Measurements from ENCODE around the gene C1GALT1C1L.
A peak's percentile ranks its signal among the peaks of the same experiment; 100 is the strongest.
"Not testable (repeated sequence)": the region's sequence is repeated elsewhere in the genome, so short reads cannot be mapped to it uniquely, and the experiment has no call there.

C1GALT1C1L gene

DNA sequence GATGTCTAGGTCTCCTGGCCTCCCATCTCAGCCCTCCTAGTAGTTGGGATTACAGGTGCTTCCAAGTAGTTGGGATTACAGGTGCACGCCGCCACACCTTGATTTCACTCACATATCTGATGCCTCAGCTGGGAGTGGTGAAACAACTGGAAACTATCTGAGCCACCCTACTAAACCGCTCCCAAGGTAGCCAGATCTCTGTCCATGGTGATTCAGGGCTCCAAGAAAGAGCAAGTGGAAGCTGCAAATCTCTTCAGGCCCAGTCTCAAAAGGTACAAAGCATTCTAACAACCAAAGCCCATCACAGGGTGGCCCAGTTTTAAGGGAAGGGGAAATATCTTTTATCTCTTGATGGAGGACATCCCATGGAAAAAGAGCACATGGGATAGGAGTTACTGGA lies 19.0 kb downstream of the C1GALT1C1L start:
- no peak for DNase-seq (ENCODE audit: low read depth in 3 of 3, low spot score in 1 of 3)

DNA sequence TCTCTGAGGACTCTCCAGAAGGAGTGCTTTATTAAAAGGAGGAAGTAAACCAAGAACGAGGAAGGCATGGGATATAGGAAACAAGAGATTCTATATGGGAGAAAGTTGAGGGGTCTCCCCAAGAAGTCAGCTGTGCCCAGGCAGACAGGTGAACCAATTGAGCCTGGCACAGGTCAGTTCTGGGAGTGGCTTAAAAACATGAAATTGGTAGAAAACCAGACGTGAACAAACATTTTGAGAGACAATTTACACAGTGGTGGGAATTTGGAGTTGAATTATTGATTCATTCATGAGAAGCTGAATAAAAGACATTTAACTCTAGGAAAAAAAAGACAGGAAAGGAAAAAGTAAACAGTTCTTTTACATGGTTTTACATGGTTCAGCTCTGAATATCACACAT lies 22.7 kb downstream of the C1GALT1C1L start:
- DNase-seq (ENCODE audit: low read depth in 3 of 3, low spot score in 1 of 3), result no peak

DNA sequence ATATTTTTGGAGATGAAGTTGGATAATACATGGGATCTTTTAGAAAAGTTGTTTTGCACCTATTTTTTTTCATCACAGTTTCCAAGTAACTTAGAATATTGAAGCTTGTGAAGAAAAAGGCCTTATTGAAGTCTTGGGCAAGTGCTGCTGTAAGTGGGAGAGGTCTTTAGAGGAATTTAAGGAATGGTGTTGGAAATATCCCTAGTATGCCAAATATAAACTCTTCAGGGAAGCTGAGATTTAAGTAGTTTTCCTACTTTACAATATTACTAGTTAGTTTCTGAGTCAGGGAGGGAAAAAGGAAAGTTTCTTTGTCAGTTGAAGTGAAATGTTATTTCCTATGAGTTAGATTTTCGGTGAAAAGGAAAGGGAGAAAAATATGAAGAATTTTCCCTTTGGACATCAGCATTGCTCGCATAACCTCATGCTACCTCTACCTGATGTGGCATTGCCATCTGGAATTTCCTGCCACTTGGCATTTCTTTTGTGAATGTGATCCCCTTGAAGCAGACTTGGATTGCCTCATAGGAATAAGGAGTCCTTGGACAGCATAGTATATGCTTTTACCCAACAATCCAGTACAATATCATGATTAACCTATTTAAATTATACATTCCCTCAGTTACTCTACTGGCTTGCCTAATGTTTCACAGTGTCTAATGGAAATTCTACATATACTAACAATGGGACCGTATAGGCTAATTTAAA lies 27.1 kb downstream of the C1GALT1C1L start:
- no peak for DNase-seq (ENCODE audit: low read depth in 3 of 3, low spot score in 1 of 3)

DNA sequence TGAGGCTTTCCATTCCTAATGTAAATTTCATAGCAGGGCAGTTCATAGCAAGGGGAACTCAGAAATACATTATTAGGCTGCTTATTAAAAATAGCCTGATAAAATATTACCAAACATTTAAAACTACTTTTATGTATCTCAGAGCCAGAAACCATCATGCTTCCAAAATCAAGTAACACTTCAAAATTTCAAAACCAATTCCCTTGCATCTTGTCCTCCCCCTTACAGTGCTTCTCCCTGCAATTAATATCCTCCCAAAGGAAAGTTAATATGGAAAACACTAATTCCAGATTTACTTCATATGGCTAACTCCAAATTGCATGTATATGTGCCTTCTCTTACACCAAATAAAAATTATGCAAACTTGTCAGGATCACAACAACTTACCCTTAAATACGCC lies 32.5 kb downstream of the C1GALT1C1L start:
- DNase-seq (ENCODE audit: low read depth in 3 of 3, low spot score in 1 of 3), result no peak

DNA sequence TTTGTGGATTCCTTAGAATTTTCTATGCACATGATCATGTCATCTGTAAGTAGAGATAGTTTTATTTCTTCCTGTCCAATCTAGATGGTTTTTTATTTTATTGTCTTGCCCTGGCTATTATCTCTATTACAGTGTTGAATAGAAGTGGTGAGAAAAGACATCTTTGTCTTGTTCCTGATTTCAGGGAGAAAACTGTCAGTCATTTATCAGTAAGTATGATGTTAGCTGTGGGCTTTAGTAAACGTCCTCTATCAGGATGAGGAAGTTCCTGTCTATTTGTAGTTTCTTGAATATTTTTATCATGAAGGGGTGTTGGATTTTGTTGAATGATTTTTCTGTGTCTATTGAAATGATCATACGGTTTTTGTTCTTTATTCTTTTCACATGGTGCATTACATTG lies 33.9 kb downstream of the C1GALT1C1L start:
- DNase-seq (ENCODE audit: low read depth in 3 of 3, low spot score in 1 of 3), result no peak

DNA sequence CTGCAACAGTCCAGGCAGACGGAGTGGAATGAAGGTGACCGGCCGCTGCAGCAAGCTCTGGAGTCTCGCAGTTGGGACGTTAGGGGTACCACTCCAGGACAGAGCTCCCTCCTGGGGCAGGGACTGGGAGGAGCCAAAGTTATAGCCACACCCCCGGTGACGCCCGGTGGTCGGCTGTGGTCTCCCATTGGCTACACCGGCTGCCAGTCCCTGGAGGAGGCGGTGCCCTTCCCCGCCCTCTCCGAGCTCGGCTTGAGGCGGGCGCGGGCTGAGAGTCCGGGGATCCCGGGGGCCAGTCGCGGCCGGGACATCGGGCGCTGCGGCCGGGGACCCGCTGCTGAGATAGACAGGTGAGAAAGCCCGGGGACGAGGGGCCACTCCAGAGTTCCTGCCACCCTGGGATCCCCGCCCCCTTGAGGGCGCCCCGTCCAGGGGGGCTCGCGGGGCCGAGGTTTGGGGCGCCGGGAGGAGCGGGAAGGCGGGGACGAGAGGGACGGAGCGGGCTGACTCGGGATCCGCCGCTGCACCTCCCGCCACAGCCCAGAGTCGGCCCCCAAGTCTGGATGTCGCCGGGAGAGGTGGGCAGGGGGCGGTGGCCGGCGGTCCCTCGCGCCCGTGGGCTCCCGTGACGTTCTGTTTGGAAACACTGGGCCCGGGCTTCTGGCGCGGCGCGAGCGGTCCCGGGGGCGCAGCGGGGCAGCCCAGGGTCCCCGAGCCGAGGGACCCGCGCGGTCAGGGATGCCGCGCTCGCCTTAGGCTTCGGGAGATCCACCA lies 39.0 kb downstream of the C1GALT1C1L start, which contains the start of gene PLEKHH2:
PLEKHH2 (plus strand) TSS at position 231 of the 774 bp plus-strand sequence. CDS start 7,414 bp downstream, outside the sequence.
- peak; percentile 53 to 92 (median 73) for DNase-seq (ENCODE audit: low read depth in 3 of 3, low spot score in 1 of 3)

DNA sequence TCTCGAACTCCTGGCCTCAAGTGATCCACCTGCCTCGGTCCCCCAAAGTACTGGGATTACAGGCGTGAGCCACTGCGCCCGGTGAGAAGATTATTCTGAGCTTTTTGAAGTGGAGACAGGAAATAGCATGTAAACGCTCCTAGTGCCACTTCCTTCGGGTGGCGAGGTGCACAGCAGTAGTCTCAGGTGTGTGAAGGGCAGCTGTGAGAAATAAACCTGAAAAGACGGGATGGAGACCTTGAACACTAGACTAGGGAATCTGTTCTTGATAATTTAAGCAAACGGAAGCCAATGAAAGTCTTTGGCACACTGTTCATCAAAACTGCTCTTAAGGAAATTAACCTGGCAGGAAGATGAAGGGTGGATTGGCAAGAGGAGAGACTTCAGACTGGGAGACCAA lies 39.6 kb downstream of the C1GALT1C1L start:
- no peak for DNase-seq (ENCODE audit: low read depth in 3 of 3, low spot score in 1 of 3)

DNA sequence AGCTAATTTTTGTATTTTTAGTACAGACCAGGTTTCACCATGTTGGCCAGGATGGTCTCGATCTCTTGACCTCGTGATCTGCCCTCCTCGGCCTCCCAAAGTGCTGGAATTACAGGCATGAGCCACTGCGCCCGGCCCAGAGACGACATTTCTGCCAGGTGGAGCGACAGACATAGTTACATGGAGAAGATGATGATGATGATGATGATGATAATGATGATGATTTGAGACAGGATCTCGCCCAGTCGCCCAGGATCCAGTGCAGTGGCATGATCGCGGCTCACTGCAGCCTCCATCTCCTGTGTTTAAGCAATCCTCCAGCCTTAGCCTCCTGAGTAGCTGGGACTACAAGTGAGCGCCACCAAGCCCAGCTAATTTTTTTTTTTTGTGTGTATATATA lies 40.1 kb downstream of the C1GALT1C1L start:
- DNase-seq (ENCODE audit: low read depth in 3 of 3, low spot score in 1 of 3), result not testable (repeated sequence)

DNA sequence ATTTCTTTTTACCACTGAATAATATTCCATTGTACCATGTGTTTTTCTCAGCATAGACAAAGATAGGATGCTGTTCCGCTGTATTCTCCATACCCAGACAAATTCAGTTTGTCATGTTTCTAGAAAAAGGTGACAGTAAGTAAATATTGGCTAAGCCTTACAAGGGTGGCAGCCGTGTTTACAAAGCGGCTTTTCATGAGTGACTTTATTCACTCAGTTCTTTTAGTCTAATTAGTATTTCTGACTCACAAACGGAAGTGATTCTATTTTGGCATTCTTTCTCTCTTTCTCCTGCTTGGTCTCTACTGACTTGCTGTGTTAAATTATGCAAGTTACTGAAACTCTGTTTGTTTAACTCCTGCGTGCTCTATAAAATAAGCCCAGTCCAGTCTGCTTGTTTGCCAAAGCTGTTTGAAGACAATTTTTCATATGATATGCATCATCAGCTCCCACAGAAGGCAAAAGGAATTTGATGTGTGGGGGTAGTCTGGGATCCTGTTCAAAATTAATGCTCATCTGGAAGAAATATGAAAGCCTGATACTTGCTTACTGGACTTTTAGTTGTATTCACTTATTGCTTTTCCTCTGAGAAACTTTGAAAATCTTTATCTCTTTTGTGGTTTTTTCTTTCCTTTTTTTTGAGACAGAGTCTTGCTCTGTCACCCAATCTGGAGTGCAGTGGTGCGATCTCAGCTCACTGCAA lies 41.5 kb downstream of the C1GALT1C1L start:
- no peak for DNase-seq (ENCODE audit: low read depth in 3 of 3, low spot score in 1 of 3)

DNA sequence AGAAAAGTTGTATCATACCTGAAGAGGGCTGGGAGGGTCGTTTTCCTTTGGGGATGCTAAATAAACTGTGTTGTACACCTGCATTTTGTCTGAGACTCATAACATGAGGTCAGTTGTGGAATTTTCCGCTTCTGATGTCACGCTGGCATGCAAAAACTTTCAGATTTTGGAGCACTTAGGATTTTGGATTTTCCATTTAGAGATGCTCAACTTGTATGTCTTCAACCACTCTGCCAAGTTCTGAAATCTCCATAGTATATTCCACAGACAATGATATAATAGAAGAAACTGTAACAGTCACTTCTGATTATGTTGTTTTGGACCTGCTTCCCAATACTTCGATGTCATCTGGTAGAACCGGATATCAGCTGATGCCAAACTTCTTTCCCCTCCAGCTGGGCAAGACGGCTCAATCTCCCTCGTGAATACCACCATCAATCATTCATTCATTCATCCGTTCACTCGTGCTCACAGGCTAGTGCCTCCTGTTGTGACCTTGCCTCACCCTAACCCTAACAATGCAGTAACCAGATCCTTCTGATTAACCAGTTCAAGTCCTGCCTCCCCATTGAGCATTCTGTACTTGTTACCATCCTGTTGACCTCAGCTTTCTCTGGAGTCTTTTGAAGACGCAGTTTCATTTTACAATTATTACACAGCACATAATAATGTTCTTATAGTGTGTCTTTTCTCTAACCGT lies 44.5 kb downstream of the C1GALT1C1L start:
- no peak for DNase-seq (ENCODE audit: low read depth in 3 of 3, low spot score in 1 of 3)

Measured in stimulated activated CD4-positive, alpha-beta T cell treated with anti-CD3 and anti-CD28 coated beads, TNF-alpha, amount 100 ng/mL, for 1 hour (primary cell).